Prostate gland (tissue), 2 donors: ENCODE data around the gene HRH2.

Experiments
- POLR2AphosphoS5 ChIP-seq: sonication (generic); formaldehyde crosslinking; IDR thresholded peaks from one replicate; pipeline ENCODE4 v1.6.1; 2017; ENCODE audit warnings: antibody characterized with exemption
- TF ChIP-seq, protein P1 (sequence below), 4 experiments: fragments of 200-600 bp in 2 of 4; fragments of 450-650 bp in 2 of 4; sonication (generic) in 2 of 4; IDR thresholded peaks; 1 replicate in 3 of 4; 2 replicates in 1 of 4; pipeline ENCODE4 v1.5.1; 2016 to 2019; ENCODE audit warnings: antibody characterized with exemption in 4 of 4, mild to moderate bottlenecking in 2 of 4, moderate library complexity in 2 of 4

DNA sequence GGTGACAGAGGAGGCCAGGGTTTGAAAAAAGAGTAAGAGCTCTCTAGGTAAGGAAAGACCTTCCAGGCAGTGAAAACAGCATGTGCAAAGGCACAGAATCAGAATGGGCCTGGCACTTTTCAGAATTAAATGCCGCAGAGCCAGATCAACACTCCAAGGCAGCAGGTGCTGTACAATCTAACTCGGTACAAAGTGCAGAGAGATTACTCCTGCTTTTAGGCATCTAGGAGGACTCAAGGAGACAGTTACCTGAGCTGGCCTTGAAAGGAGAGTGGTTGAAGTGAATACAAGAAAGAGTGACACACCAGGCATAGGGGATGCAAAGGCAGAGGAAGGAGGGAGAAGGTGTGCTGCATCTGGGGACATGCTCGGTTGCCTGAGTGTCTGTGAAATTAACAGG, 21.5 kb downstream of the HRH2 start:
- TF ChIP-seq POLR2AphosphoS5: no peak
- TF ChIP-seq, protein P1, sequence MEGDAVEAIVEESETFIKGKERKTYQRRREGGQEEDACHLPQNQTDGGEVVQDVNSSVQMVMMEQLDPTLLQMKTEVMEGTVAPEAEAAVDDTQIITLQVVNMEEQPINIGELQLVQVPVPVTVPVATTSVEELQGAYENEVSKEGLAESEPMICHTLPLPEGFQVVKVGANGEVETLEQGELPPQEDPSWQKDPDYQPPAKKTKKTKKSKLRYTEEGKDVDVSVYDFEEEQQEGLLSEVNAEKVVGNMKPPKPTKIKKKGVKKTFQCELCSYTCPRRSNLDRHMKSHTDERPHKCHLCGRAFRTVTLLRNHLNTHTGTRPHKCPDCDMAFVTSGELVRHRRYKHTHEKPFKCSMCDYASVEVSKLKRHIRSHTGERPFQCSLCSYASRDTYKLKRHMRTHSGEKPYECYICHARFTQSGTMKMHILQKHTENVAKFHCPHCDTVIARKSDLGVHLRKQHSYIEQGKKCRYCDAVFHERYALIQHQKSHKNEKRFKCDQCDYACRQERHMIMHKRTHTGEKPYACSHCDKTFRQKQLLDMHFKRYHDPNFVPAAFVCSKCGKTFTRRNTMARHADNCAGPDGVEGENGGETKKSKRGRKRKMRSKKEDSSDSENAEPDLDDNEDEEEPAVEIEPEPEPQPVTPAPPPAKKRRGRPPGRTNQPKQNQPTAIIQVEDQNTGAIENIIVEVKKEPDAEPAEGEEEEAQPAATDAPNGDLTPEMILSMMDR (IDR thresholded peaks at IDR 0.05): no peak
